ENCODE data around the gene DCLK1.

Gene DCLK1

DNA sequence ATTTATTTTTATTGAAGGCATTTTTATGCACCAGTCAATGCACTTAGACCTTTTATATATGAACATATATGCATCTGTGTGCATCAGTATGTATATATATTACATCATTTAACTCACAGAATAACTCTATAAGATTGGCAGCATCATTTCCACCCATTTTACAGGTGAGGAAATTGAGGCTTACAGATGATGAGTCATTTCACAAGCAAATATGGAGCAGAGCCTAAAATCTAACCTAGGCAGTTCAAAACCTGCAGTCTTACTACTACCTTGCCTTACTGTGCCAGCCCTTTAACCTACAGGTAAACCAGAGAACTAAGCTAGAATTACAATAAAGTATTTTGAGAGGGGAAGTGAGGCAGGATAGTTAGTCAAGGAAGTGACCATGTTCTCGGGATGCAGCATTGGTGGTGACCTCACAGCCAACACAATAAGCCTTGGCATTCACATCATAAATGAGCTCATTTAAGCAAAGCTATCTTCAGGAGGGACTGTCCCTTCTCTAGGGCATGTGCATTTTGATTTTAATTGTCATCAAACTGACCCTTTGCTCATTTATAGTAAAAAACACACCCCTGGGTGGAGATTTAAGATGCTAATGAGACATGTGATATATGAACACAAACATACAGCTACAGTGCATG lies 274.3 kb downstream of the DCLK1 start:
- Histone ChIP-seq H3K9me3 (ENCODE audit: insufficient read depth, low read depth, low read length) (no peaks in the 10 kb centered on the region; the same call in 1 of the 2 replicates), H3K4me2 (ENCODE audit: low read depth, low read length, poor library complexity, severe bottlenecking) (no peak overlapping the region)

GRCh38 chr13:35856084-35856483 lies 275.1 kb downstream of the DCLK1 start:
- no peak overlapping the region for H3K4me2 ChIP-seq (ENCODE audit: low read depth, low read length, poor library complexity, severe bottlenecking)
- no peaks in the 10 kb centered on the region for H3K4me1 ChIP-seq (ENCODE audit: insufficient read depth, low read length, poor library complexity, severe bottlenecking)
- no peaks in the 10 kb centered on the region for H3K27me3 ChIP-seq (ENCODE audit: insufficient read depth, low read length, poor library complexity, severe bottlenecking)
- H3K9me3 ChIP-seq (ENCODE audit: insufficient read depth, low read depth, low read length), result no peaks in the 10 kb centered on the region; the same call in 1 of the 2 replicates
- no peak overlapping the region for H3K9ac ChIP-seq (ENCODE audit: low read depth, low read length, poor library complexity, severe bottlenecking)
- H3K36me3 ChIP-seq (ENCODE audit: insufficient read depth, low read length), result no peaks in the 10 kb centered on the region
- no peaks in the 10 kb centered on the region for H3K79me2 ChIP-seq (ENCODE audit: insufficient read depth, low read length)
- H3K9me2 ChIP-seq (replicated peaks; ENCODE audit: low read depth, low read length), result no peaks in the 10 kb centered on the region
- no peak for TF ChIP-seq EZH2phosphoT487 (IDR thresholded peaks at IDR 0.05; ENCODE audit: borderline replicate concordance)
- TF ChIP-seq, protein P1, sequence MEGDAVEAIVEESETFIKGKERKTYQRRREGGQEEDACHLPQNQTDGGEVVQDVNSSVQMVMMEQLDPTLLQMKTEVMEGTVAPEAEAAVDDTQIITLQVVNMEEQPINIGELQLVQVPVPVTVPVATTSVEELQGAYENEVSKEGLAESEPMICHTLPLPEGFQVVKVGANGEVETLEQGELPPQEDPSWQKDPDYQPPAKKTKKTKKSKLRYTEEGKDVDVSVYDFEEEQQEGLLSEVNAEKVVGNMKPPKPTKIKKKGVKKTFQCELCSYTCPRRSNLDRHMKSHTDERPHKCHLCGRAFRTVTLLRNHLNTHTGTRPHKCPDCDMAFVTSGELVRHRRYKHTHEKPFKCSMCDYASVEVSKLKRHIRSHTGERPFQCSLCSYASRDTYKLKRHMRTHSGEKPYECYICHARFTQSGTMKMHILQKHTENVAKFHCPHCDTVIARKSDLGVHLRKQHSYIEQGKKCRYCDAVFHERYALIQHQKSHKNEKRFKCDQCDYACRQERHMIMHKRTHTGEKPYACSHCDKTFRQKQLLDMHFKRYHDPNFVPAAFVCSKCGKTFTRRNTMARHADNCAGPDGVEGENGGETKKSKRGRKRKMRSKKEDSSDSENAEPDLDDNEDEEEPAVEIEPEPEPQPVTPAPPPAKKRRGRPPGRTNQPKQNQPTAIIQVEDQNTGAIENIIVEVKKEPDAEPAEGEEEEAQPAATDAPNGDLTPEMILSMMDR (conservative IDR thresholded peaks at IDR 0.05; ENCODE audit: low read length), result no peak
- H3F3A ChIP-seq (ENCODE audit: low read depth), result no peaks in the 10 kb centered on the region
- no peaks in the 10 kb centered on the region for H4K20me1 ChIP-seq (ENCODE audit: insufficient read depth, low read length, poor library complexity, severe bottlenecking)
- no peak overlapping the region for H3K4me3 ChIP-seq (ENCODE audit: low read length, poor library complexity, severe bottlenecking)
- no peak overlapping the region for H2AFZ ChIP-seq (ENCODE audit: low read length)

More for the DNA sequence above, 274.3 kb downstream of the DCLK1 start:
- Histone ChIP-seq H3K79me2 (ENCODE audit: insufficient read depth, low read length) (no peaks in the 10 kb centered on the region), H3K27me3 (ENCODE audit: insufficient read depth, low read length, poor library complexity, severe bottlenecking) (no peaks in the 10 kb centered on the region), H3F3A (ENCODE audit: low read depth) (no peaks in the 10 kb centered on the region), H3K4me3 (ENCODE audit: low read length, poor library complexity, severe bottlenecking) (no peak overlapping the region), H4K20me1 (ENCODE audit: insufficient read depth, low read length, poor library complexity, severe bottlenecking) (no peaks in the 10 kb centered on the region), H2AFZ (ENCODE audit: low read length) (no peak overlapping the region), H3K9ac (ENCODE audit: low read depth, low read length, poor library complexity, severe bottlenecking) (no peak overlapping the region), H3K36me3 (ENCODE audit: insufficient read depth, low read length) (no peaks in the 10 kb centered on the region), H3K4me1 (ENCODE audit: insufficient read depth, low read length, poor library complexity, severe bottlenecking) (no peaks in the 10 kb centered on the region), H3K9me2 (replicated peaks; ENCODE audit: low read depth, low read length) (no peaks in the 10 kb centered on the region)
- no peak for TF ChIP-seq EZH2phosphoT487 (IDR thresholded peaks at IDR 0.05; ENCODE audit: borderline replicate concordance)
- TF ChIP-seq, protein P1 (conservative IDR thresholded peaks at IDR 0.05; ENCODE audit: low read length), result no peak

DNA sequence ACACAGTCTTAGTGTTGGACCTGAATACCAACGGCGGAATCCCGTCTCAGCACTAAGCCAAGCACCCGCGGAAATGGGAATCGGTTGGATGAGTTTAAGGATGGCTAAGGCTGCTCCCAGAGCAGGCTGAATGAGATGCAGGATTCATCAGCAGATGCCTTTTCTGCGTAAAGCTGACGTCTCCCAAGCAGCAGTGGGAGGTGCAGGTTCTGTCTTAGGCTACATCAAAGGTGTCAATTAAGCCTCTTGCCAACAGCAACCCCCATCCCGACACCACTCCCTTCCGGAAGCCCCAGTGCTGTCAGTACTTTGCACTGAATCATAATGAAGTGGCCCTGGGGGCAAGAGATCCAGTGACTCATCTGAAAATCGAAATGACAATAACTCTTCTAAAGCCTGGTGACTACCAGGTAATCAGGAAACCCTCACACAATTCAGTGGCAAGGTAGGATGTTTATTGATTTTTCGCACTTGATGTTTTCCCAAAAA lies 275.6 kb downstream of the DCLK1 start:
- H3K9ac ChIP-seq (ENCODE audit: low read depth, low read length, poor library complexity, severe bottlenecking), result no peak overlapping the region
- no peak overlapping the region for H3K4me3 ChIP-seq (ENCODE audit: low read length, poor library complexity, severe bottlenecking)
- H3K36me3 ChIP-seq (ENCODE audit: insufficient read depth, low read length), result no peaks in the 10 kb centered on the region
- no peaks in the 10 kb centered on the region; the same call in 1 of the 2 replicates for H3K9me3 ChIP-seq (ENCODE audit: insufficient read depth, low read depth, low read length)
- H3K27me3 ChIP-seq (ENCODE audit: insufficient read depth, low read length, poor library complexity, severe bottlenecking), result no peaks in the 10 kb centered on the region
- TF ChIP-seq EZH2phosphoT487 (IDR thresholded peaks at IDR 0.05; ENCODE audit: borderline replicate concordance), result no peak
- TF ChIP-seq, protein P1 (conservative IDR thresholded peaks at IDR 0.05; ENCODE audit: low read length), result no peak
- no peak overlapping the region for H2AFZ ChIP-seq (ENCODE audit: low read length)
- H3K4me2 ChIP-seq (ENCODE audit: low read depth, low read length, poor library complexity, severe bottlenecking), result no peak overlapping the region
- no peaks in the 10 kb centered on the region for H3K9me2 ChIP-seq (replicated peaks; ENCODE audit: low read depth, low read length)
- no peaks in the 10 kb centered on the region for H3K79me2 ChIP-seq (ENCODE audit: insufficient read depth, low read length)
- no peaks in the 10 kb centered on the region for H3K4me1 ChIP-seq (ENCODE audit: insufficient read depth, low read length, poor library complexity, severe bottlenecking)
- H4K20me1 ChIP-seq (ENCODE audit: insufficient read depth, low read length, poor library complexity, severe bottlenecking), result no peaks in the 10 kb centered on the region
- H3F3A ChIP-seq (ENCODE audit: low read depth), result no peaks in the 10 kb centered on the region

Data from Loucy (cell line).